HG02840 (cell line): ENCODE results near the gene CBFA2T2.
A peak's percentile ranks its signal among the peaks of the same experiment; 100 is the strongest.
"Not testable (repeated sequence)": the region's sequence is repeated elsewhere in the genome, so short reads cannot be mapped to it uniquely, and the experiment has no call there.

Experiments
- ATAC-seq: cut with Tn5 transposase; IDR thresholded peaks from one replicate; pipeline ENCODE4 v1.9.1; 2021; ENCODE audit warnings: mild to moderate bottlenecking, moderate library complexity, moderate number of reproducible peaks; ENCODE audit not compliant: unreplicated experiment, low FRiP score

The CBFA2T2 gene

DNA sequence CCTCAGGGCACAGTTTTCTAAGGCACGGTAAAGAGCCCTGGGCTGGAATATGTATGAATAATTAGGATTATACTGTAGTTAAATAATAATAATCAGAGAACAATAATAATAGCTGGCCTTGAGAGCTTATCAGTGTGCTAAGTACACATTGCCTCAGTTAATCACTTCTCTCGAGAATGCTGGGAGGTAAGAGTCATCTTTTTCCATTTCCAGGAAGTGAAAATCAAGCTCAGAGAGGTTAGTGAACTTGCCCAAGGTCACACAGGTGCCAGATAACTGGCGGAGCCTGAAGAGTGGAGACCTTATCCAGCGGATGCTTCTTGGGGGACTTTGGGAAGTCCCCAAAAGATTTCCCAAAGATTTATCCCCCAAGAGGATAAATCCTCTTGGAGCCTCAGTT, 19.4 kb upstream of the CBFA2T2 start:
- no peak for ATAC-seq

DNA sequence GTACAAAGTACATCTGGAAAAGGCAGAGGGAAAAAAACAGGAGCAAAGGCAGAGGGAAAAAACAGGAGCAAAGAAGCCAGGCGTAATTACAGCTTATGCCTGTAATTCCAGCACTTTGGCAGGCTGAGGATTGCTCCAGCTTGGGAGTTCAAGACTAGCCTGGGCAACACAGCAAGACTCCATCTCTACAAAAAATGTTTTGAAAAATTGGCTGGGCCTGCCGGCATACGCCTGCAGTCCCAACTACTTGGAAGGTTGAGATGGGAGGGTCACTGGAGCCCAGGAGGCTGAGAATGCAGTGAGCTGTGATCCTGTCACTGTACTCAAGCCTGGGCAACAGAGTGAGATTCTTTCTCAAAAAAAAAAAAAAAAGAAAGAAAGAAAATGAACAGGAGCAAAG, 19.0 kb upstream of the CBFA2T2 start:
- ATAC-seq, result no peak

DNA sequence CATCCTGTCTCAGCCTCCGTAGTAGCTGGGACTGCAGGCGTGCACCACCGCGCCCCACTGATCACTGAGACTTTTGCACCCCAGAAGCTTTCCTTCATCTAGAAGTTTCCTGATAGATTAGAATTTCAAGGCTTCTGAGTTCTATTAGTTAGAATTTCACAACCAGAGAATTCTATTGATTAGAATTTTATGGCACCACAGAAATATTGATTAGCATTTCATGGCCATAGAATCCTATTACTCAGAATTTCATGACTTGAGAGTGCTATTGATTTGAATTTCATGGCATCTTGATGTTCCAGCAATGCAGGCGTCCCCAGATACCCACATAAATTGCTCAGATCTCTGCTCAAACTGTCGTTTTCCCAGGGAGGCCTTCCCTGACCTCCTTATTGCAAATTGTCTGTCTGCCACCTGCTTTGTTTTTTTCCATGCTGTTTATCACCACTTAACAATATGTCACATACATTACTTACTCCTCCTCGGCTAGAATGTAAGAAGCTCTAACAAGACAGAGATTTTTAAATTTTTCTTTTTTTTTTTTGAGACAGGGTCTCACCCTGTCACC, 16.9 kb upstream of the CBFA2T2 start:
- no peak for ATAC-seq

DNA sequence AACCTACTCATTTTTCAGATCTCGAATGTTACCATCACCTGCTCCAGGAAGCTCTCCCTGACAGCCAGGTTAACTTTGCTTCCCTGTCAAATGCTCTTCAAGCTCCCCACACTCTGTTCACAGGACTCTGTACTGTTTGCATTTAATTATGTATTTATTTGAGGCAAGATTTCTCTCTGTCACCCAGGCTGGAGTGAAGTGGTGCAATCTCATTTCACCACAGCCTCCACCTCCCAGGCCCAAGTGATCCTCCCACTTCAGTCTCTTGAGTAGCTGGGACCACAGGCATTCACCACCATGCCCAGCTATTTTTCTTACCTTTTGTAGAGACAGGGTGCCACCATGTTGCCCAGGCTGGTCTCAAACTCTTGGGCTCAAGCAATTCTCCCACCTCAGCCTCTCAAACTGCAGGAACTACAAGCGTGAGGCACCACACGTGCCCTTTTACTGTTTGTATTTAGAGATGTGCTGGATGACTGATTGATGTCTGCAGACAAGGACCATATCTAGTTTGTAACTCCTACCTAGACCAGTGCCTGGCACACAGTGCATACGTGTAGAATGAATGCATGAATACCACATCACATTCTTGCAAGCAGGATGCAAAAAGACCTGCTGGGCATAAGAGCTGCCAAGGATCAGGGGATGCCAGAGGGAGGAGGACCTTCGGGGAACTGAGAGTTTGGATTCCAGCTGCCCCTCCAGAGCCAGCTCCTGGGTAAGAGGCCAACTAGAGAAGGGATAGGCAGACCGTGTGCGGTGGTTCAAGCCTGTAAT, 15.6 kb upstream of the CBFA2T2 start:
- ATAC-seq, result no peak

DNA sequence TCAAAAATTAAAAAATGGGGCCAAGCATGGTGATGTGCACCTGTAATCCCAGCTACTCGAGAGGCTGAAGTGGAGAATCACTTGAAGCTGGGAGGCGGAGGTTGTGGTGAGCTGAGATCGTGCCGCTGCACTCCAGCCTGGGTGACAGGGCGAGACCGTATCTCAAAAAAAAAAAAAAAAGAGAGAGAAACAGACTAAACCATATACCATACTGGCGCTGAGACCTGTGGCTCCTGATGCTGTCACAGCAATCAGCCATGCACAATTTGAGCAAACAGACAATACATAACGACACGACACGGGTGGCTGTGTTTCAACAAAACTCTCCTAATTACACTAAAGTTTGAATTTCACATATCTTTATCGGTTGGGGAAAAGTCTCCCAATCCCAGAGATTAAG, 14.9 kb upstream of the CBFA2T2 start:
- no peak for ATAC-seq

DNA sequence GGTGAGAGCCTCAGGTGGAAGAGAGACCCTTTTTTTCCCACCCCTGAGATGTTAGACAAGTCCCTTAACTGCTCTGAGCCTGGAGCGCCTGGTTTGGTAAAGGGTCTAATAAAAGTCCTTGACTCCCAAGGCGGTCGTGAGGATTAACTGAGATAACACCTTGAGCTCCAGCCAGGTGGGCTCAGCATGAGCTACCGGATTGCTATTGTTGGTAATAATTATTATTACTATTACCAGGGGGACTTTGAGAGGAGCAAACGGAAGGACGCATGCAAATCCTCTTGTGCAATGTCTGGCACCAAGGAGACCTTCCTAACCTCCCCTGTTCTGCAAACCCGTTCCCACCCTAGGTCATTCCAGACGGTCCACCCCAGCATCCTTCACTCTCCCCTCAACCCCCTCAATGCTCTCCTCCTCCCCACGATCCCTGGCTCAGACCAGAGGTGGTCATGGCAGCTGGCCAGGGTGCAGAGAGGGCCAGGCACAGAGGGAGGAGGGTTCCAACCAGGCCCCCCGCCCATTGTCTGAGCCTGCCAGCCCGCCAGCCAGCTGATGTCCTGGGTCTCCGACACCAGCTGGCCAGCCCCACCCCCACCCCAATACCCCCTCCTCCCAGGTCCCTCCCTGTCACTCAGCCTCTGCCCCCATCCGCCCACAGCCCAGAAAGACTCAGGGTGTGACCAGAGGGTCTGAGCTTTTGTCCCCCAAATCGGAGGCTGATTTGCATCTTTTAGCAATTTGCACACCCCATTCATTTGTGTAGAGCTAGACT, 14.3 kb upstream of the CBFA2T2 start:
- ATAC-seq, result no peak

DNA sequence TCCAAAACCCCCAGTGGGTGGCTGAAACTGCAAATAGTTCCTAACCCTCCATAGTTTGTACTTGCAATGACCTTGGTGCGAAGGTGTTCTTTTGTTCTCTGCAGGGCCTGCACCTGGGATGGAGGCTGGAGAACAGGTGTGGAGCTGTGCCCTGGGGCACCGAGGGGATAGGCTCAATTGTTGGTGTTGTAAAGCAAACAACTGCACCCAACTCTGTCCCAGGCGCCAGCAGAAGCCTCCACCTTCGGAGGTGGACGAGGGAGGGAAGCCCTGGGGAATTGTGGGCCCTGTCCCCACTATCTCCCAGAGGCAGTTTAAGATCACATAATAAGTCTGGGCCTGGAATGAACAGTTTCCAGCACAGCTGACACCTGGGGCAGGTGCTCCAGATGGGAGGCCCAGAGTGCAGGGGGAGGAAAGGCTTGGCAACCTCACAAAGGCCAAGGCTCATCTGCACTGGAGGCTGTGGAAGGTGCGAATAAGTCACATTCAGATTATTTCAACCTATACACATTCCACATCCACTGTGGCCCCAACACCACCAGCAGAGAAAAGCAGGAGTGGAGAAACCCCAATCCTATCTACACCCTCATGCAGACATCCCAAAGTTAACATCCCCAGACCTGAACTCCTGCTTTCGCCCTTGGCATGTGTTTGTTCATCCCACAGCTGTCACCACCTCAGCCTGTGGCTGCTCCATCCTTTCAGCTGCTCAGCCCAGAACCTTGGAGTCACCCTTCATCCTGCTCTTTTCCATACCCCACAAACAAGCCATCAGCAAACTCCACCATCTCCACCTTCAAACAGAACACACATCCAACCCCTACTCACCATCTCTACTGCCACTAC, 12.3 kb upstream of the CBFA2T2 start:
- no peak for ATAC-seq

DNA sequence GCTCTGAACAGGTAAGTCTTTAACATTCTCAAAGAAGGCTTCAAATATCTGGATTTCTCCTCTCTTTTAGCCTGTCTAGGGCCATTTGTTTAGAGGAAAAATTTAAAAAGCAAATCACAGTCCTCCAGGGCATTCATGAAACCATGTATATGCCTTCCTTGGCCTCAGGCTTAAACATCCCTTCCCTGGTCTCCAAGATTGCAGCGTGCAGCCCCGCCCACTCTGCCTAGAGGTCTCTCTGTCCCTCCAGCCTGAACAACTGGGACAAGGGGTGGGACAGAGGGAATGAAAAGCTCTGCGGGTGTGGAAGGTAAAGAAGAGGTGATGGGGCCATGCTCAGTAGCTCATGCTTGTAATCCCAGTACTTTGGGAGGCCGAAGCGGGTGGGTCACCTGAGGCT, 9.8 kb upstream of the CBFA2T2 start:
- ATAC-seq, result no peak

DNA sequence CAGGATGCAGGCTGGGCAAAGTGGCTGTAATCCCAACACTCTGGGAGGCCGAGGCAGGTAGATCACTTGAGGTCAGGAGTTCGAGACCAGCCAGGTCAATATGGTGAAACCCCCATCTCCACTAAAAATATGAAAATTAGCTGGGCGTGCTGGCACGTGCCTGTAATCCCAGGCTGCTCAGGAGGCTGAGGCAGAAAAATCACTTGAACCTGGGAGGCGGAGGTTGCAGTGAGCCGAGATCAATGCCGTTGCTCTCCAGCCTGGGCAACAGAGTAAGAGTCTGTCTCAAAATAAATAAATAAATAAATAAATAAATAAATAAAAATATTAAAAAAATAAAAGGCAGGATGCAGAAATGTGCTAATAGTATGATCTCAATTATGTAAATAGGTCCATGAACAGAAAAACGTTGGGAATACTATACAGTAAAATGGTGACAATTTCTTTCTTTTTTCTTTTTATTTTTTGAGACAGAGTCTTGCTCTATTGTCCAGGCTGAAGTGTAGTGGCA, 8.4 kb upstream of the CBFA2T2 start:
- ATAC-seq, result no peak

DNA sequence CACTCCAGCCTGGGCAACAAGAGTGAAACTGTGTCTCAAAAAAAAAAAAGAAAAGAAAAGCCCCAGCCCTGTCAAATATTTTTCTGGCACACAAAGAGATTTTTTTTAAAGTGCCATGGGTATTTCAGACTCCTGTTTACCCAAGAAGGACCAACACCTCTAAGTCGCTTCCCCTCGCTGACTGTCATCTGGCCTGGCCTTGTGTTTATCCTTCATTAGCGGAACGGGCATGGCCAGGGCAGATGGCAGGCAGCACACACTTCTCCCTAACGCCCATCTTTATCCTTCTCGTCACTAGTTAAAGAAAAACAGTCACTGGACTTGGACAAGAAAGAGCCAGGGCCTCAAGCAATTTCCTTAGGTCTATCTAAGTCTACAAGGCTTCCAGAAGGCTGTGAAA, 7.3 kb upstream of the CBFA2T2 start:
- ATAC-seq, result no peak

DNA sequence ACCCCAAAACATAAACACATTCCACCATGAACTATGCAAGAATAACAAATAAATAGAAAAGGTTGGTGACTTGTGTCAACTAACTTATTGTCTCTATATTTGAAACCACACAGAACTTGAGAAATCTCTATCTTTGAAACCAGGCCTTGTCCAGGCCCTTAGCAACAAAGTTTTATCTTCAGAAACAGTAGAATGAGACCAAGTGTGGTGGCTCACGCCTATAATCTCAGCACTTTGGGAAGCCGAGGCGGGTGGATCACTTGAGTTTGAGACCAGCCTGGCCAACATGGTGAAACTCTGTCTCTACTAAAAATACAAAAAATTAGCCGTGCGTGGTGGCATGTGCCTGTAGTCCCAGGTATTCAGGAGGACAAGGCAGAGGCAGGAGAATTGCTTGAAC, 6.7 kb upstream of the CBFA2T2 start:
- ATAC-seq, result not testable (repeated sequence)

DNA sequence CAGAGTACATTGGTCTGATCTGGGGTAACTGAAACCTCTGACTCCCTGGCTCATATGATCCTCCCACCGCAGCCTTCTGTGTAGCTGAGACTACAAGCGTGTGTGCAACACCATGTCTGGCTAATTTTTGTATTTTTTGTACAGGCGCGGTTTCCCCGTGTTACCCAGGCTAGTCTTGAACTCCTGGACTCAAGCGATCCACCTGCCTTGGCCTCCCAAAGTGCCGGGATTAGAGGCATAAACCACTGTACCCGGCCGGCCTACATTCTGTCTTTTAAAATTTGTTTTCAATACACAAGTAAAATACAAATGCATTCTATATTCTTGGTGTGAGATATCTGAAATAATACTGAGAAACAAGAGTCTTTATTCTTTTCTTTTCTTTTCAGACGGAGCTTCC, 1.7 kb upstream of the CBFA2T2 start:
- no peak for ATAC-seq

DNA sequence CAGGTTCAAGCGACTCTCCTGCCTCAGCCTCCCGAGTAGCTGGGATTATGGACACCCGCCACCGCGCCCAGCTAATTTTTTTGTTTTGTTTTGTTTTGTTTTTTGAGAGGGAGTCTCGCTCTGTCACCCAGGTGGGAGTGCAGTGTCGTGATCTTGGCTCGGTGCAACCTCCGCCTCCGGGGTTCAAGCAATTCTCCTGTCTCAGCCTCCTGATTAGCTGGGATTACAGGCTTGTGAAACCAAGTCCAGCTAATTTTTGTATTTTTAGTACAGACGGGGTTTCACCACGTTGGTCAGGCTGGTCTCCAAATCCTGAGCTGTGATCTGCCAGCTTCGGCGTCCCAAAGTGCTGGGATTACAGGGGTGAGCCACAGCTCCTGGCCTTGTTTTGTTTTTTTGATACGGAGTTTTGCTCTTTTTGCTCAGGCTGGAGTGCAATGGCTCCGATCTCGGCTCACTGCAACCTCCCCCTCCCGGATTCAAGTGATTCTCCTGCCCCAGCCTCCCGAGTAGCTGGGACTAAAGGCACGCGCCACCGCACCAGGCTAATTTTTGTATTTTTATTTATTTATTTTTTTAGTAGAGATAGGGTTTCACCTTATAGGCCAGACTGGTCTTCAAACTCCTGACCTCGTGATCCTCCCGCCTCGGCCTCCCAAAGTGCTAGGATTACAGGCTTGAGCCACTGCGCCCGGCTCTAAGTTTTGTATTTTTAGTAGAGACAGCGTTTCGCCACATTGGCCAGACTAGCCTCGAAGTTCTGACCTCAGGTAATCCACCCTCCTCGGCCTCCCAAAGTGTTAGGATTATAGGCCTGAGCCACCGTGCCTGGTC, 1.0 kb upstream of the CBFA2T2 start:
- ATAC-seq, result not testable (repeated sequence)

DNA sequence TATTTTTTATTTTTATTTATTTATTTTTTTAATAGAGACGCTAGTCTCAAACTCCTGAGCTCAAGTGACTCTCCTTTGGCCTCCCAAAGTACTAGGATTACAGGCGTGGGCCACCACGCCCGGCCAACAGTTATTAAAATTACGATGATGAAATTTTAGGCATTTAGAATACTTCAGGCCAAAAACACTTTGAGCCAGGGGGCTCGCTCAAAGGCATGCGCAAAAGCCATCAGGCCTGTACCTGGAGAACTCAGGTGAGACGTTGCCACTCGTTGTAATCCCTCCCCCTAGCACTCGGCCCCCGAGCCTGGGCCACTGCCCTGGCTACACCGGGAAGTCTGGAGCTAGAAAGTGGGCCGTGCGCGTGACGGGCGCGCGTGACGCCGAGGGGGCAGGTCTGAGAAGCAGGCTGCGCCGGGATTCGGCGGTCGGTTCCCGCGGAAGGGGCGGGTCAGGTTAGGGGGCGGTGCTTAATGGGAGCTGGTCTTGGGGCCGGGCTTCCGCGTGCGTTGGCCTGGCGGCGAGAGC, 337 bp upstream of the CBFA2T2 start:
- peak; percentile 94 for ATAC-seq

DNA sequence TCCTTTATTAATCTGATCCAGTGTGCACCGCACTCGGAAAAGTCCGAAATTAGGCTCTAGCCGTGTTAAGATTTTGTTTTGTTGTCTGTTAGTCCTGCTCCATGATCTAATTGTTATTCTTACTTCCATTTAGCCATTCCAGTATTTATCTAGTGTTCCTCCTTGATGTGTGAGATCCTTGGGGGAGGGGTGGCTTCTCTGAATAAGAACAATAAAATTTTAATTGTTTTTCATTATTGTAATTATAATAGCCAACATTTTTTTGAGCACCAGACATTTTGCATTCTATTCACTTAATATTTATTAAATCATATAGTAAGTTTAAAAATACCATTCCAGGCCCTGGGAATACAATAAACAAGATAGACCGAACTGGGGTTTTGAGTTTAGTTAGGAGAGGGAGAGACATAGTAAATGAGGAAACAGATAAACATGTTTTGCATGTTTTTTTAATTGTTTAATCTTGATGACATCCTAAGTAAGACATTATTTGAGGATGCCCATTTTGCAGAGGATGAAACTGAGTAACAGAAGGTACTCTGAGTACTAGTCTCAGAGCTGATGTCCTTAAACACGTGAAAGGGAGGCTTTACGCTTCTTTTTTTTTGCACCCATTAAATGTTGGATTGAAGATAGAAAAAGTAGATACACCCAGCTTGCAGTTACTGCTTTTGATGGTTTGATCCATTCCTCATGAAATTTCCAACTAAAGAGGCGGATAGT, 1.2 kb downstream of the CBFA2T2 start:
- no peak for ATAC-seq

DNA sequence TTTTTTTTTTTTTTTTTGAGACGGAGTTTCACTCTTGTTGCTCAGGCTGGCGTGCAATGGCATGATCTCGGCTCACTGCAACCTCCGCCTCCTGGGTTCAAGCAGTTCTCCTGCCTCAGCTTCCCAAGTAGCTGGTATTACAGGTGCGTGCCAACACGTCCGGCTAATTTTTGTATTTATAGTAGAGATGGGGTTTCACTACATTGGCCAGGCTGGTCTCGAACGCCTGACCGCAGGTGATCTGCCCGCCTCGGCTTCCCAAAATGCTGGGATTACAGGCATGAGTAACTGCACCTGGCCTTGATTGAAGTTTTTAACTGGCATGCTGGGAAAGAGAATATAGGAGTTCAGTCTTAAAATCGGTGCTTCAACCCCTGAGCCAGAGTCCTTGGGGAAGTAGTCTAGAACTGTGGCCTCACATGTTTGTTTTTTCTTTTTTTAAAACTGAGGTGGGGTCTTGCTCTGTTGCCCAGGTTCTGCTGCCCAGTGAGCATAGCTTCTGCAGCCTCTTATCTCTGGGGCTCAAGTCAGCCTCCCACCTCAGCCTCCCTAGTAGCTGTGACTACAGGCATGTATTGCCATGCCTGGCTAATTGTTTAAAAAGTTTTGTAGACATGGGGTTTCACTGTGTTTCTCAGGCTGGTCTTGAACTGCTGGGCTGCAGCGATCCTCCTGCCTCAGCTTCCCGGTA, 3.3 kb downstream of the CBFA2T2 start:
- no peak for ATAC-seq

DNA sequence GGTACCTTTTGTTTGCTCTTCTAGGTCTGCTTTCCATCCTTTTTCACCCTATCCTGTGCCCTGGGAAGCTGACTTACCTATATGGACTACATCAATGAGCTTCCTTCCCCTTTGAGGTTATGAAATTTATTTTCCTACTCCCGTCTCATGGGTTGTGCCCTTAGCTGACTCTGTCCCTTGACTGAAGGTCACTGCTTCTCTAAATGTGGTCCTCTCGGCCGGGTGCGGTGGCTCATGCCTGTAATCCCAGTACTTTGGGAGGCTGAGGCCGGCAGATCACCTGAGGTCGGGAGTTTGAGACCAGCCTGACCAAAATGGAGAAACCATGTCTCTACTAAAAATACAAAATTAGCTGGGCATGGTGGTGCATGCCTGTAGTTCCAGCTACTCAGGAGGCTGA, 6.9 kb downstream of the CBFA2T2 start:
- not testable (repeated sequence) for ATAC-seq

DNA sequence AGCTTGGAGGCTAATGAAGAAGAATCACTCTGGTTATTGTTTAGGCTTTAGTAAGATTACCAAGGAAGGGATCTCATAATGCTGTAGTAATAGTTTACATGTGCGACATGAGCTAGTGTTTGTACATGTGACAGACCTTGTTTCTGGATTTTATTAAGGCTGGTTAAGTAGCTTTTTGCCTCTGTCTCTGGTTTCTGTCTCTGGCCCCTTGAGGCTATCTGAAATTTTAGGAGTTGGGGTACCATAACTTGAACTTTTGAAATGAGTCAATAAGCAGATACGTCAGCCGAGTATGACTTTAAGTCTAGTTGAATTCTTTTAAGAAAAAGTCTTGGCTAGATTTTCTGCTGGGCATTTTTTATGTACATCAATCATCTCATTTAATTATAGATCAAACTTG, 9.5 kb downstream of the CBFA2T2 start:
- ATAC-seq, result no peak
